DOHH2 (cell line): ENCODE data around the gene TXNDC2.

ENCODE experiments used
- CTCF ChIP-seq: fragments of 200-600 bp; sonication (generic); IDR thresholded peaks from one replicate; pipeline ENCODE4 v1.5.1; 2014; ENCODE audit warnings: antibody characterized with exemption, mild to moderate bottlenecking, low read depth, low read length; ENCODE audit not compliant: poor library complexity, severe bottlenecking
- EZH2phosphoT487 ChIP-seq: fragments of 200-600 bp; sonication (generic); IDR thresholded peaks from 2 replicates; pipeline ENCODE4 v1.6.1; 2017; ENCODE audit warnings: borderline replicate concordance, mild to moderate bottlenecking, antibody characterized with exemption, low read length, moderate library complexity, mixed read lengths

- TF ChIP-seq EZH2phosphoT487 (no peak), CTCF (no peak)
These were observed 40.0 kb downstream of the TXNDC2 start for GRCh38 chr18:9925795-9926194.
